ENCODE measurements around the gene PTPRA.
"Not testable (repeated sequence)": the region's sequence is repeated elsewhere in the genome, so short reads cannot be mapped to it uniquely, and the experiment has no call there.

PTPRA gene

GRCh38 chr20:3040086-3040485, 166.8 kb downstream of the PTPRA start:
- DNase-seq (ENCODE audit: low read depth in 4 of 4, low spot score in 1 of 4), result no peak

DNA sequence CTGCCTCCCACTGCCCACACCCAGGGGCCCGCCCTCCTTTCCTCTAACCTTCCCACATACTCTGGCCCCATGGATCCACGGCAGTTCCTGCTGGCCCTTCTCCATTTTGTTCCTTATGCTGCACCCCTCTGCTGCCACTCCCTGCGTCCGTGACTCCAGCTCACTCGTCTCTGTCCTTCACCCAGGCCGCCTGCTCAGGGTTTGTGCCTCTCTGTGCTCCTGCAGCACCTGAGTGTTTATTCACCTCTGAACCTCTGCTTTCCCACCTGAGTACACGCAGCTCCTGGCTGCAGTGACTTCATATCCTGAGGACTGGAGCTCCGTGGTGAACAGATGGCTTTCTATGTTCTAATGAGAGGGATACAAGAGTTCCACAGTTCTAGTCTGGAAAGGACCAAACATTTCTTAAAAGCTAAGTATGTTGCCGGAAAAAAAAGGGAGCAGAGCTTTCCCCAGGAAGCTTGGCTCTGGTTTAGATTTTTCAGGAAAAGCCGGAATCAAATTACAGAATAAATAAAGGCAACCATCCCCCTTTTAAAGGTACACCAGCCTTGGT, 168.7 kb downstream of the PTPRA start:
- DNase-seq (ENCODE audit: low read depth in 4 of 4, low spot score in 1 of 4), result no peak

DNA sequence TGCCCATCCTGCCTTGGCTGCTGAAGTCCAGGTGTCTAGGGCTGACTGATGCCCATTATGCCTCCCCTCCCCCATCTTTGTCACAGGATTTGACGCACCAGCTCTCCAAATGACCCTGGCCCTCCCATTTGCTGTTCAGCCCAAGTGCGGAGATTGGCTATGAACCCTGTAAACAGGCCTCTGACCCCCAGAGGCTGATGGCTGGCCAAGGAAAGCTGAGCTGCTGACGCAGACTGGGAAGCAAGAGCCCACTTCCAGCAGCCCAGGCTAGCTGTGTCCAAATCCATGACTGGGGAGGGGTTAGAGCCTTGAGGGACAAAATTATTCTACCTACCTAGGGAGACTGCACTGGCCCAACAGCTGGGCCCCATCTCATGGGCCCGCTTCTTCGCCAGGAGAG, 169.3 kb downstream of the PTPRA start:
- DNase-seq (ENCODE audit: low read depth in 4 of 4, low spot score in 1 of 4), result no peak

DNA sequence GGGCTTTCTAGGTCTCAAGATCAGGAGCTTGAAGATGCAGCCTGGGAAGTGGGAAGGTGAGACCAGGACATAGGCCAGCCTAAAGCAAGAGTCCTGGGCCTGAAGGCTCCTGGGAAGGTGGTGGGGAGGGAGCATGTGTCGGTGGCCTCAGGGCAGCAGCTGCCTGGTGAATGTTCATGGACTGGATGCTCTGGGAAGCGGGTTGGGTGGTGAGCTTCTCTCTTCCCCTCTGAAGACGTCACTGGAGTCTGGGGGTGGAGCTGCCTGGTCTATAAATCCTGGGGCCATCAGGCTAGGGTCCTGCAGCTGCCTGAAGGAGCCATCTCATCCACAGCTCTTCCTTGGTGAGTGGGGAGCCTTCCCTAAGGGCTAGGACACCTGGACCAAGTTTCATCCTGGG, 170.0 kb downstream of the PTPRA start, which contains the start of gene GNRH2:
Gene GNRH2 (plus strand): TSS at position 301 of the 400 bp plus-strand sequence. CDS start 793 bp downstream, outside the sequence.
- no peak for DNase-seq (ENCODE audit: low read depth in 4 of 4, low spot score in 1 of 4)

DNA sequence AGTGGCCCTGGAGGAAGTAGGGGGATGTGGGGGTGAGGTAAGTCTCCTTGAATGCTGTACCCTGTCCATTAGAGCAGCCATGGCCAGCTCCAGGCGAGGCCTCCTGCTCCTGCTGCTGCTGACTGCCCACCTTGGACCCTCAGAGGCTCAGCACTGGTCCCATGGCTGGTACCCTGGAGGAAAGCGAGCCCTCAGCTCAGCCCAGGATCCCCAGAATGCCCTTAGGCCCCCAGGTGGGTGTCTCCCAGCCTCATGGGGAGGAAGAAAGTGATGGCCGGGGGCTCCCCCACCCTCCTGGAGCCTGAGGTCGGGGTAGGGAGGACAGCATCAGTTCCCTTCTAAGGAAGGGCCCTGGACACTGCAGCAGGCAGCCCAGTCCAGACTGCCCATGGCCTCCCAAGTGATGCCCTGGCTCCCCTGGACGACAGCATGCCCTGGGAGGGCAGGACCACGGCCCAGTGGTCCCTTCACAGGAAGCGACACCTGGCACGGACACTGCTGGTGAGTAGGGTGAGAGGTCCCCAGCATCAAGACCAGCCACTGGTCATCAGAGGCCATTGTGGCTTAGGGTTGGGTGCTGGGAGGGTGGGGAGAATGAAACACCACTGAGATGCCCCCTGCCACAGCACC, 171.2 kb downstream of the PTPRA start:
- DNase-seq (ENCODE audit: low read depth in 4 of 4, low spot score in 1 of 4), result no peak

GRCh38 chr20:3045042-3045815, 171.9 kb downstream of the PTPRA start:
- DNase-seq (ENCODE audit: low read depth in 4 of 4, low spot score in 1 of 4), result peak in 3 of 4 experiments; percentile 19 to 54 (median 33)

DNA sequence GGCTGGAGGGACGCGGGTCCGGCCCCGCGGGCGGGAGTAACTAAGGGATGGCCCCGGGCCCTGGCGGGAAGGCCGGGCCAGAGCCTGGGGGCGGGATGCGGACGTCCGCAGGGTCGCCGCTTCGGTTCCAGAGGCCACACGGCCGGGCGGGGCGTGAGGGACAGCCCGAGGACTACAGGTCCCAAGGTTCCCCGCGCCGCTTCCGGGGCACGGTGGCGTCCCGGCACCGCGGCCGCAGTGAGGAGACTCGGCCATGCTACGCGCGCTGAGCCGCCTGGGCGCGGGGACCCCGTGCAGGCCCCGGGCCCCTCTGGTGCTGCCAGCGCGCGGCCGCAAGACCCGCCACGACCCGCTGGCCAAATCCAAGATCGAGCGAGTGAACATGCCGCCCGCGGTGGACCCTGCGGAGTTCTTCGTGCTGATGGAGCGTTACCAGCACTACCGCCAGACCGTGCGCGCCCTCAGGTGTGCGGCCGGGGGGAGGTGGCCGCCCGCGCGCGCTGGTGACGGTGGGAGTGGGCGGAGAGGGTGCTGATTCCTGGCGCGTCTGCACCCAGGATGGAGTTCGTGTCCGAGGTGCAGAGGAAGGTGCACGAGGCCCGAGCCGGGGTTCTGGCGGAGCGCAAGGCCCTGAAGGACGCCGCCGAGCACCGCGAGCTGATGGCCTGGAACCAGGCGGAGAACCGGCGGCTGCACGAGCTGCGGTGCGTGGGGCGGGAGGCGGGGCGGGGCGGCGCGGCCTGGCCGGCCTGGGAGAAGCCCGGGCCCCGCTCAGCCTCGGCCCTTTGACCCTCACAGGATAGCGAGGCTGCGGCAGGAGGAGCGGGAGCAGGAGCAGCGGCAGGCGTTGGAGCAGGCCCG, 172.8 kb downstream of the PTPRA start, which contains the start of gene MRPS26:
Gene MRPS26 (plus strand): TSS at position 237 of the 861 bp plus-strand sequence. CDS start 17 bp downstream, at position 254.
- DNase-seq (ENCODE audit: low read depth in 4 of 4, low spot score in 1 of 4), result peak; percentile 61 to 79 (median 70)

- no peak for DNase-seq (ENCODE audit: low read depth in 4 of 4, low spot score in 1 of 4)
Observed at GRCh38 chr20:3046677-3047462, 173.6 kb downstream of the PTPRA start.

GRCh38 chr20:3047486-3048419, 174.5 kb downstream of the PTPRA start:
- no peak for DNase-seq (ENCODE audit: low read depth in 4 of 4, low spot score in 1 of 4)

- no peak for DNase-seq (ENCODE audit: low read depth in 4 of 4, low spot score in 1 of 4)
Observed at GRCh38 chr20:3051385-3052019, 178.2 kb downstream of the PTPRA start.

GRCh38 chr20:3059489-3059888, 186.2 kb downstream of the PTPRA start:
- no peak for DNase-seq (ENCODE audit: low read depth in 4 of 4, low spot score in 1 of 4)

DNA sequence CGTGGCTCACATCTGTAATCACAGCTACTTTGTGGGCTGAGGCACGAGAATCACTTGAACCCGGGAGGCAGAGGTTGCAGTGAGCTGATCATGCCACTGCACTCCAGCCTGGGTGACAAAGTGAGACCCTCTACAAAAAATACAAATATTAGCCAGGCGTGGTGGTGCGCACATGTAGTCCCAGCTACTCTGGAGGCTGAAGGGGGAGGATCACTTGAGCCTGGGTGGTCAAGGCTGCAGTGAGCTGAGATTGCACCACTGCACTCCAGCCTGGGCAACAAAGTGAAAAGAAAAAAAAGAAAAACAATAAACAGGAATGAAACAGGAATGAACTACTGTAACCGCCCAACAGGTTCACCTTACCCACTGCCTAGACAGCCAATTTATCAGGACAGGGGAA, 190.8 kb downstream of the PTPRA start:
- not testable (repeated sequence) for DNase-seq (ENCODE audit: low read depth in 4 of 4, low spot score in 1 of 4)

DNA sequence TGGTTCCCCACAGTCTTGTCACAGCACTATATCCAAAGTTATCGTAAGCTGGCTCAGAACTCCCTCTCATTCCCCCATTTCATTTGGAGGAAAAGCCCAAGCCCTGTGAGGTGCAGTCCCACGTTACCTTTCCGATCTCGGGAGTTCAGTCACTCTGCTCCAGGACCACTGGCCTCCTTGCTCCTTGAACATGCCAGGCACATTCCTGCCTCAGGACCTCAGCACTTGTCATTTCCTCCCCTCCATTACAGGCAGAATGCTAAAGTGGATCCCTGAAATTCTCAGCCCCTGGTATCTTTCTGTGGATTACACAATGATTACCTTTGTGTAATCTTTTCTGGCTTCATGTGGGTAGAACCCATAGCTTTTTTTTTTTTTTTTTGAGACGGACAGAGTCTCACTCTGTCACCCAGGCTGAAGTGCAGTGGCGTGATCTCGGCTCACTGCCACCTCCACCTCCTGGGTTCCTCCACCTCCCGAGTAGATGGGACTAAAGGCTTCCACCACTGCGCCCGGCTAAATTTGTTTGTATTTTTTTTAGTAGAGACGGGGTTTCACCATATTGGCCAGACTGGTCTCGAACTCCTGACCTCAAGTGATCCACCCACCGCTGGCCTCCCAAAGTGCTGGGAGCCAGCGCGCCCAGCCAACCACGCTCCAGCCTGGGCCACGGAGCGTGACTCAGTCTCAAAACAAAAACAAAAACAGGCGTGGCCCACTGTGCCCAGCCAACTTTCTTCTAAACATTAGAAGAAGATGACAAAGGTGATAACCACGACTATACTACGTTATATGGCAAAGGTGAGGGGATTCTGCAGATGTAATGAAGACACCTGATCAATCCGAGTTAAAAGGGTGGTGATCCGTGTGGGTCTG, 194.1 kb downstream of the PTPRA start:
- DNase-seq (ENCODE audit: low read depth in 4 of 4, low spot score in 1 of 4), result no peak

GRCh38 chr20:3068075-3068474, 194.8 kb downstream of the PTPRA start:
- DNase-seq (ENCODE audit: low read depth in 4 of 4, low spot score in 1 of 4), result no peak

DNA sequence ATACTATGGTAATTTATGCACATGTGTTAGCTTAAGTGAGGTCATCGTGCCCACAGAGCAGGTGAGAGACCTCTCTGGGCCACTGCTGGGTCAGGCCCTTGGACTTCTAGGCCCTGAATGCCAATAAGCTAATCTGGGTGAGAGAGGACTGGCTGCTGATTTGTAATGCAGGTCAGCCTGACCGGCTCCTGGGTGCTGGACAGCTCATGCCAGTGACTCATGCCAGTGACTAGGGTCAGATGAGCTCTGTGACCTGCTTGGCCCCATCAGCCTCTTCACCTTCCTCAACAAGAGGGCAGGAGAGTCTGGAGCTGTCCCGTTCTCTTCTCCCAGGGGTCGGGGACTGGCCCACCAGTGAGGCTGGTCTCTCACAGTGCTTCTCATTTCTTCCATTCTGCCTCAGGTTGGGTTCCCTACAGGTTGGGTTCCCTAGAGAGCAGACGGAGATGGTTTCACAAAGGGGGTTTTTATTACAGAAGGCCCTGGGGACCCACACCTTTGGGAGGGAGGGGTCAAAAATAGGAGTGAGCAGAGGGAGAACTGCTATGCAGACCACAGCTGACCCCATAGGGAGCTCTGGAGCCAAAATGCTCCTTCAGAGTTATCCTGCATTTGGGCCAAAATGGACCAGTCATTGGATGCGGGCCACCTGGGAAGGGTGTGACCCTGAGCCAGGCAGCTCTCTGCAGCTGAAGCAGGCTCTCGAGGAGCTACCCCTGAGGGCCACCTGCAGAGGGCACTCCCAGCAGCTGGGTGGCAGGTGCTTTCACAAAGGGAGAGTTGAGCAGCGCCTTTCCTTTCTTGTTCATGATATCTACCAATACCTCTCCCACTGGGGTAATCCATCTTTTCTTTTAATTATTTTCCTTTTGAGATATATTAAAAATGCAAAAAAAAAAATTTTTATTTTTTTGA, 196.0 kb downstream of the PTPRA start:
- no peak for DNase-seq (ENCODE audit: low read depth in 4 of 4, low spot score in 1 of 4)

DNA sequence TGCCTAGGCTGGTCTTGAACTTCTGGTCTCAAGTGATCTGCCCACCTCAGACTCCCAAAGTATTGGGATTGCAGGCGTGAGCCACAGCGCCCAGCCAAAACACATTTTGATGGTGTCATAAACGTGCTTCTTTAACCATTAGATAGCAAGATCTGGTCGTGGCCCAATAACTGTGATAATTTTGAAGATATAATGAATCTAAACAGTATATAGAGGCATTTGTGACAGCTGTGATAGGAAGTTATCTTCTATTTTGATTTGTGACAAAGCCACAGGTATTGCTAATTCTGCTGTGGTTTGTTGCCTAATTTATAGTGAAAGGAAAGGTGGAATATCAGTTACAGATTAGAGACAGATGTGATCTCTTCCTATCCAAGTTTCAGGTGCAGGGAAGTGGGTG, 197.4 kb downstream of the PTPRA start:
- DNase-seq (ENCODE audit: low read depth in 4 of 4, low spot score in 1 of 4), result no peak

DNA sequence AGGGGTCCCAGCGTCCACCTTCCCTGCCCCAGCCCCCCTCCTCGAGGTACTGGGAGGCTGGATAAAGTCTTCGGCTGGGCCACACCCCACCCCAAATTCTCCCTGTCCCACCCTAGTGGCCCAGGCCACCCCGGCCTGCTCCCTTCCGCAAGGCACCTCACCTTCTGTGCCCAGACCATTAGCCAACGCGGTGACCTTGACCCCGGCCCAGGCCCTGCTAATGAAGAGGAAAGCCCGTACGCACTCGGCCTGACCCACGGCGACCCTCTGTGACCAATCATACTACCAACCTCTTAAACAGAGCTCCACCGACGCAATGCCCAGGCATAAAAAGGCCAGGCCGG, 198.0 kb downstream of the PTPRA start:
- no peak for DNase-seq (ENCODE audit: low read depth in 4 of 4, low spot score in 1 of 4)
